GM12891 (cell line): Measurements from ENCODE around the gene OR4B1.

Source experiments
- POLR2A ChIP-seq: IDR thresholded peaks from 2 replicates; pipeline ENCODE4 v1.6.1; 2011; ENCODE audit warnings: low read depth, low read length, control low read depth
- POLR2AphosphoS5 ChIP-seq: IDR thresholded peaks from 2 replicates; pipeline ENCODE4 v1.6.1; 2011; ENCODE audit warnings: low read depth, low read length, control low read depth
- SPI1 ChIP-seq: IDR thresholded peaks from 2 replicates; pipeline ENCODE4 v1.6.1; 2011; ENCODE audit warnings: low read depth, low read length, control low read depth

DNA sequence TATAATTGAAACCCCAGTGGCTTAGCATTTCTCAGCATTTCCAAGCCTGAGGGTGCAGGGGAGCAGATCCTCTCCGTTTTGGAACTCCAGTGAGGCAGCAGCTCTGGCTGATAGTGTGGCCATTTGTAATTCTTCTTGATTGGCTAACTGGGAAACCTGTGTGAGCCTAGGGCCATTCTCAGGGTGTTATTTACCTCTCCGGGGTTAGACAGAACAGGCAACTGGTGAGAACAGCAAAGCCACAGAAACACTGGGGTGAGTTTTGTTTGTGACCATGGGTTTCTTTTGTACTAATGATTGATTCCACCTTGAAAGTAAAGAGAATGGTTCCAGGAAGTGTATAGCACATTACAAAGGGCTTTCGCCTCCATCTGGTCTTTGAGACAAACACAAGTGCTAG lies 25.9 kb downstream of the OR4B1 start:
- TF ChIP-seq POLR2AphosphoS5 (no peak), POLR2A (no peak), SPI1 (no peak)
